ENCODE data around the gene ZNF804A.

Gene ZNF804A

DNA sequence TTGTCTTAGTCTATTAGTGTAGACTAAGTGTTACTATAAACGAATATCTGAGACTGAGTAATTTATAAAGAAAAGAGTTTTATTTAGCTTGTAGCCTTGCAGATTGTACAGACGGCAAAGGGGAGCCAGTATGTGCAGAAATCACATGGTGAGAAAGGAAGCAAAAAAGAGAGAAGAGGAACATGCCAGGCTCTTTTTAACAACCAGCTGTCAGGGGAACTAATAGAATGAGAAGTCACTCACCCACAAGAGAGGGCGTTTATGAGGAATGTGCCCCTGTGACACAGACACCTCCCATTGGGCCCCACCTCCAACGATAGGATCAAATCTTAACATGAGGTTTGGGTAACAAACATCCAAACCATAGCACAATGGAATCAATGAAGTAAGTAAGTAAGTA, 20.6 kb upstream of the ZNF804A start:
- DNase-seq (ENCODE audit: low read depth, low spot score): no peak
- in situ Hi-C loops (cut with HindIII; ENCODE audit: low sequenced_read_pairs): no loop called here
- no peak overlapping the region for H3K4me3 ChIP-seq (ENCODE audit: low read depth, low read length)
- no peak for TF ChIP-seq CTCF (IDR thresholded peaks at IDR 0.05; ENCODE audit: low read depth, low read length)

DNA sequence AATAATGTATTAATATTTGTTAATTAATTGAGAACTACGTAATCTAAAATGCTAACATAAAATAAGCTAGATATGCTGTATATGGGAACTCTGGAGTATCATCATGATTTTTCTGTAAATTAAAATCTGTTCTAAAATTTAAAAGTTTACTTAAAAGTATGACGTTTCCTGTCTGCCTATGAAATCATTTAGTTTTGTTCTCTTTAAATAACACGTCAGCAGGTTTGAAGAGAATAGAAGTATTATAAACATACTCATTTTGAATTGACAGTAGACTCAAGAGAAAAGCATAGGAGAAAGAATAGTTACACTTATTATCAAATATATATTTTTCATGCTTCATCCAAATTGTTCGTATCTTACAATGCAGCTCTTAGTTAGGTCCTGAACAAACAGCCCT, 19.1 kb upstream of the ZNF804A start:
- in situ Hi-C loops (cut with HindIII; ENCODE audit: low sequenced_read_pairs): no loop called here
- no peak for DNase-seq (ENCODE audit: low read depth, low spot score)
- no peak for TF ChIP-seq CTCF (IDR thresholded peaks at IDR 0.05; ENCODE audit: low read depth, low read length)
- no peak overlapping the region for H3K4me3 ChIP-seq (ENCODE audit: low read depth, low read length)

GRCh38 chr2:184581391-184581790, 16.9 kb upstream of the ZNF804A start:
- in situ Hi-C loops (cut with HindIII; ENCODE audit: low sequenced_read_pairs): no loop called here
- no peak for DNase-seq (ENCODE audit: low read depth, low spot score)
- H3K4me3 ChIP-seq (ENCODE audit: low read depth, low read length): no peak overlapping the region
- TF ChIP-seq CTCF (IDR thresholded peaks at IDR 0.05; ENCODE audit: low read depth, low read length): no peak

DNA sequence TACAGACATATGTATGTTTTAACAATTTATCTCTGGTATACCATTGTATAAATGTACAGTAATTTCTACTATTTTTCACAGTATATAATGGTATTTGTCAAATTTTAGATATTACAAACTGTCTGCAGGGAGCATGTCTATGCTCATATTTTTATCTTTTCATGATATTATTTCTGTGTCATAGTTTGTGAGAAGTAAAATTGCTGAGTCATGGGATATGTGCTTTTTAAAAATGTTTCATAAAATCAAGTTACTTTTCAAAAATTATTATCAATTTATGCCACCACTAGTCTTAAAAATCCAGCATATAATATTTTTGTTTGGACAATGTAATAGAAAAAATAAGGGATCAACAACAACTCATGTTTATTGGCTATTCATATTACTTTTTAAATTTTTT, 9.1 kb upstream of the ZNF804A start:
- H3K4me3 ChIP-seq (ENCODE audit: low read depth, low read length): no peak overlapping the region
- TF ChIP-seq CTCF (IDR thresholded peaks at IDR 0.05; ENCODE audit: low read depth, low read length): no peak
- in situ Hi-C loops (cut with HindIII; ENCODE audit: low sequenced_read_pairs): no loop called here

GRCh38 chr2:184596819-184597411, 1.4 kb upstream of the ZNF804A start:
- peak; percentile 73 for DNase-seq (ENCODE audit: low read depth, low spot score)
- in situ Hi-C loops (cut with HindIII; ENCODE audit: low sequenced_read_pairs): no loop called here
- H3K4me3 ChIP-seq (ENCODE audit: low read depth, low read length): peak overlapping the region; percentile 61
- TF ChIP-seq CTCF (IDR thresholded peaks at IDR 0.05; ENCODE audit: low read depth, low read length): peak; percentile 29

More for the DNA sequence above, 9.1 kb upstream of the ZNF804A start:
- no peak for DNase-seq (ENCODE audit: low read depth, low spot score)

GRCh38 chr2:184597571-184597991, 748 bp upstream of the ZNF804A start:
- in situ Hi-C loops (cut with HindIII; ENCODE audit: low sequenced_read_pairs): no loop called here
- DNase-seq (ENCODE audit: low read depth, low spot score): peak; percentile 69
- TF ChIP-seq CTCF (IDR thresholded peaks at IDR 0.05; ENCODE audit: low read depth, low read length): no peak
- H3K4me3 ChIP-seq (ENCODE audit: low read depth, low read length): peak overlapping the region; percentile 61

- in situ Hi-C loops (cut with HindIII; ENCODE audit: low sequenced_read_pairs): no loop called here
- H3K4me3 ChIP-seq (ENCODE audit: low read depth, low read length): peak overlapping the region; percentile 61
- DNase-seq (ENCODE audit: low read depth, low spot score): no peak
- no peak for TF ChIP-seq CTCF (IDR thresholded peaks at IDR 0.05; ENCODE audit: low read depth, low read length)
Observed at GRCh38 chr2:184598002-184598315, 370 bp upstream of the ZNF804A start.

Measured in astrocyte of the spinal cord (primary cell).